SH-SY5Y (cell line): ENCODE results near the gene DAB2IP.

Experiments
- GATA2 ChIP-seq: IDR thresholded peaks from 2 replicates; pipeline ENCODE4 v1.6.1; 2011; ENCODE audit warnings: mild to moderate bottlenecking, low read depth, low read length
- GATA3 ChIP-seq: IDR thresholded peaks from 2 replicates; pipeline ENCODE4 v1.6.1; 2011; ENCODE audit warnings: low read depth, mild to moderate bottlenecking, low read length, moderate library complexity

DAB2IP gene

GRCh38 chr9:121646992-121647391 lies 4.4 kb upstream of the DAB2IP start:
- TF ChIP-seq GATA2 (no peak), GATA3 (no peak)

GRCh38 chr9:121648172-121648571 lies 3.3 kb upstream of the DAB2IP start:
- TF ChIP-seq GATA2 (no peak), GATA3 (no peak)

GRCh38 chr9:121648799-121649198 lies 2.6 kb upstream of the DAB2IP start:
- no peak for TF ChIP-seq GATA2
- no peak for TF ChIP-seq GATA3

- no peak for TF ChIP-seq GATA3
- TF ChIP-seq GATA2, result no peak
Measured at GRCh38 chr9:121649476-121650216, 1.8 kb upstream of the DAB2IP start.

GRCh38 chr9:121650217-121651007 lies 1.0 kb upstream of the DAB2IP start:
- TF ChIP-seq GATA2 (no peak), GATA3 (no peak)

GRCh38 chr9:121651008-121651294 lies 483 bp upstream of the DAB2IP start:
- TF ChIP-seq GATA2 (no peak), GATA3 (no peak)

GRCh38 chr9:121652021-121652837 lies 795 bp downstream of the DAB2IP start:
- TF ChIP-seq GATA2 (no peak), GATA3 (no peak)

- TF ChIP-seq GATA2 (no peak), GATA3 (no peak)
Measured at GRCh38 chr9:121652838-121653231, 1.4 kb downstream of the DAB2IP start.

GRCh38 chr9:121654499-121655140 lies 3.2 kb downstream of the DAB2IP start:
- TF ChIP-seq GATA2, result no peak
- TF ChIP-seq GATA3, result no peak

GRCh38 chr9:121655231-121655755 lies 3.9 kb downstream of the DAB2IP start:
- TF ChIP-seq GATA2, result no peak
- no peak for TF ChIP-seq GATA3

GRCh38 chr9:121656941-121657470 lies 5.6 kb downstream of the DAB2IP start:
- TF ChIP-seq GATA3, result no peak
- no peak for TF ChIP-seq GATA2

- TF ChIP-seq GATA3 (no peak), GATA2 (no peak)
Measured at GRCh38 chr9:121658166-121658565, 6.7 kb downstream of the DAB2IP start.

GRCh38 chr9:121658591-121658990 lies 7.2 kb downstream of the DAB2IP start:
- TF ChIP-seq GATA3 (no peak), GATA2 (no peak)
